ENCODE results near the gene COL9A1. TPM values are rescaled to one million over a fixed set of nuclear protein-coding genes. Genes with fewer than 3 reads are reported as not detected.

Gene COL9A1
- total and polyA plus RNA-seq, 2 donors: 7.2 to 46.7 TPM

- no peaks in the 10 kb centered on the region for H3K4me1 ChIP-seq (ENCODE audit: insufficient read depth)
- H3K4me3 ChIP-seq (ENCODE audit: low read depth, low read length): no peak overlapping the region
- H3K36me3 ChIP-seq (ENCODE audit: insufficient read depth): no peaks in the 10 kb centered on the region
- DNase-seq (ENCODE audit: extremely low spot score): no peak
- 80% methylated on average over 5 of the region's 5 CpGs for WGBS
- no peak overlapping the region for H3K27ac ChIP-seq (ENCODE audit: low read depth)
Observed at GRCh38 chr6:70168681-70169377, 134.1 kb downstream of the COL9A1 start.

Other genes with a start within 250 kb of the COL9A1 start
- 100 TPM for gene FAM135A, start 110.4 kb upstream of the COL9A1 start, total RNA-seq
- 10.3 TPM for gene FAM135A, start 110.4 kb upstream of the COL9A1 start, polyA plus RNA-seq